ENCODE measurements around the gene KRT33A.
A peak's percentile ranks its signal among the peaks of the same experiment; 100 is the strongest.
"Not testable (repeated sequence)": the region's sequence is repeated elsewhere in the genome, so short reads cannot be mapped to it uniquely, and the experiment has no call there.

KRT33A gene

DNA sequence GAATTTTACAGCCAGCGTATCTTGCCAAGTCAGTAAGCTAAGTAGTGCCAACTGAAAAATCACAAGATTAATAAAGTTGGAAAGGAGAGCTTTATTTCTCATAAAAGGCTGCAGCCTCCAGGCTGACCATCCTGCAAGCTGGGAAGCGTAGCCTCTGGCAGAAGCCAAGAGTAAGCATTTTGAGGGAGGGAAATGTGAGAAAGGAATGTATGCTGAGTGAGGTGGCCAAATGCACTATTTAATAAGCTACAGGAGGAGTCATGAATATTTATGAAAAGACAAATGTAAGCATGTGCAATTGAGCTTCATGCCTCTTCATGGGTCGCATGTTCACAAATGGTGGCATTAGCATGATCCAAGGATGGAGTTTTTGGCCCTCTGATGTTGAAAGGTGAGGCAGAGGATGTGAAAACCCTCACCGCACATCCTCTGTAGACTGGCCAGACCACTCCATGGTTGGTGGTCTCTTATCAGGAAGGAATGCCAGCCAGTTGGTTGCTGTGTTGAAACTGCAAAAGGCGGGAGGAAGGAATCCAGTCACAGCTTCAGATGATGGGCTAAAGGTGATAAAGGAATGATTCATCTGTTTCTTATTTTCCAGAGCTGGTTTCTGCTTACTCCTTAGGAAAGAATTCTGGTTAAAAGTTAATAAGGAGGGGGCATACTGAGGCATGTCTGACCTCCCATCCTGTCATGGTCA, 9.8 kb upstream of the KRT33A start:
- no peak for DNase-seq

DNA sequence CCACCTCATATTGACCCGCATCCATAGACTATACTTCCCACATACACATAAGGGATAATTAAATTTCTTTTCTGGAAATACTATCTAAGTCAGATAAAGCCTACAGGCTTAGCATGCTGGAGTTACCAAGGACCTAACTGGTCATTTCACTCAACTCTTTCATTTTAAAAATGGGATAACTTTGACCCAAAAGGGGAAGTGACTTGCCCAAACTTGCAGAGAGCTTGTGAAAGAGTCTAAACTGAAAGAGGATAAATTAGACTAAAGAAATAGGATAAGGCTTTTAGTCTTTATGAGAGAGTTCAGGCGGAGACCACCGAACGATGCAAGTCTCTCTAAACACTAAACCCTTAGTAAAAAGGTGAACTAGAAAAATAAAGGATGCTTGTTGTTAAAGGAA, 3.9 kb upstream of the KRT33A start:
- no peak for DNase-seq

DNA sequence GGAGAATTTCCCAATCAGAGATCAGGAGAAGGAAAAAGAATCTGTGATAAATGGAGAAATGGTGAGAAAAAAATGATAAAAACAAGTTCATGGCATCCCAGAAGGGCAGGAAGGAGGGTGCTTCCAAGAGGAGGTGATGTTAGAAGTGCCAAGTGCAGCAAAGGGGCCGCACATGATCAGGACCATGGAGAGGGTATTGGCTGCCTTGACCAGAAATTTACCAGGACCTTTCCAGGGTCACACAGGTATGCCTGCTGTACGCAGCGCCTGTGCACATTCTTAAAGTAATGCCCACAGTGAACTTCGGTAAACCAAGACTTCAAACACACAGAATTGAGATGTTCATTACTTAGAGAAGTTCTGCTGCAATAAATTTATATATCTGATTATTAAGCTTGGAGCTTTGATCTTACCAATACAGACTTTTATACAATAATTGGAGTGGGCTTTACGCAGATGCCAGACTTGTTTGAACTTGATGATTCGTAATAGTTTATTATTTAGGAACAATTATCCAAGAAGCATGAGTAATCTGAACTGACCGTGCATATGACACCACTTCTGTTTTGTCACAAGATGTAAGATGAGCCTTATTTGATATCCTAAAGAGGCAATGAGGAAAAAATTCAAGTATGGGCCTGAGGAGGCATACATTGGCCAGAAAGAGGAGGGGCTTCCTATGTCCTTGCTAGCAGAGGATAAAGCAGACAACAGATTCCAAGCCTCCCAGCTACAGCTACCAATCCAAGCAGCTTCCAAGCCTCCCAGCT, 2.2 kb upstream of the KRT33A start:
- no peak for DNase-seq

DNA sequence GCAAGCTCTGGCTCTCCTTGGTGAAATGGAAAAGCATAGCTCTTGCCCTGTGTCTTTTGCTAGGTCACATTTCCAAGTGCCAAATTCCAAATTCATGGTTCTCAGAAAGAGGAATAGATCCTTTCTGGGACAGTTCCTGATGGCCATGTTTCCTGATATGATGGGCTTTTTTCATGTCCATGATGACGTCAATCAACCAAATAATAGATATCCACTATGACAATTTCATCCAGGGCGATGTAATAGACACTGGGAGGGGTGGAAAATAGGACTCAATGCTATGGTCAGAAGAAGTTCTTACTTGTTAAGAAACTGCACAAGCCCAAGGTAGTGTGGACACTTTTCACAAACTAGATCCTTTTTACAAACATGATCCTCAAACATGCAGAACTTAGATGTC, 549 bp upstream of the KRT33A start:
- no peak for DNase-seq

DNA sequence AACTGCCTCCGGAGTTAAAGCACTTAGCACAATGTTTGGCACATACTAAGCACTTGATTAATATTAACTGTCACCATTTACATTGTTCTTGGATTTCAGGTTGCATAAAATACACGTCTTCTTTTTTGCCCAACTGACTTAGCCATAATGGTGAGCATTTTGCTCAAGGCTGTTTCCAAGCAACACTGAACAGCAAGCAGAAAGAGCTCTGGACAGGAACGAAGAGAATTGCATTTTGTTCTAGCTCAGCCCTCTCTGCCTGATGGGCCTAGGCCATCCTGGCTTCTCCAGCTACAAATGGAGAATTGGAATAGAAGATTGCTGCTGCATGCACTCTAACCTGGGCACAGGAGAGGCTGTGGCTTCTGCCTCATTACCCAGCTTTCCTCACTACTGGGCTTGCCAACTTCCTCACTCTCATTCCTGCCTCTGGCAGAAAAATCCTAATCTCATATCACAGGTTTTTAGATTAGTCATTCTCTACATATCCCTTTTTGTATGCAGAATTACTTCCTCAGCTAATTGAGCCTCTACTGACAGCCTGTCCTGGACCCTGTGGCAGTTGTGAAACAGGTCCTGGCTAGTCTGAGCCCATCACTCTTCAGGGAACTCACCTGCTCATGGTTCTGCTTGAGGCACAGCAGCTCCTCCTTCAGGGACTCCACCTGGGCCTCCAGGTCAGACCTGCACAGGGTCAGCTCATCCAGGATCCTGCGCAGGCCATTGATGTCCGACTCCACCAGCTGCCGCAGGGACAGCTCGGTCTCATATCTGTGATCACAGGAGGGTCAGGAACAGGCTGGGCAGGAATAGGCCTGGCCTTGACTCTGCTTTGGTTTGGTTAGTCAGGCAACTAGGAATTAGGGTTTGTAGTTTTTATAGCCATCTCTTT, 2.5 kb downstream of the KRT33A start:
- no peak for DNase-seq

DNA sequence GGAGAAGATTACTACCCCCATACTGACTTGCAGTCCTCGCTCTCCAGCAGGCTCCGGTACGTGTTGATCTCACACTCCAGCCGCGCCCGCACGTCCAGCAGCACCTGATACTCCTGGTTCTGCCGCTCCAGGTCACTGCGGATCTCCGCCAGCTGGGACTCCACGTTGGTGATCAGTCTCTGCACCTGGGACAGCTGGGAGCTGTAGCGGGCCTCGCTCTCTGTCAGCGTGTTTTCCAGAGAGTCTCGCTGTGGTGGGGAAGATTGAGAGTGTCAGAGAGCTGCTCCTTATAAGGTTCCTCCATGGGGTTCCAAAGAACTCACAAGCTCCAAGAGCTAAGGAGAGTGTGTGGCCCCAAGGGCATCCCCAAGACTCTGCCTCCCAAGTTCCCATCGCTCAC, 4.2 kb downstream of the KRT33A start:
- DNase-seq: not testable (repeated sequence)

DNA sequence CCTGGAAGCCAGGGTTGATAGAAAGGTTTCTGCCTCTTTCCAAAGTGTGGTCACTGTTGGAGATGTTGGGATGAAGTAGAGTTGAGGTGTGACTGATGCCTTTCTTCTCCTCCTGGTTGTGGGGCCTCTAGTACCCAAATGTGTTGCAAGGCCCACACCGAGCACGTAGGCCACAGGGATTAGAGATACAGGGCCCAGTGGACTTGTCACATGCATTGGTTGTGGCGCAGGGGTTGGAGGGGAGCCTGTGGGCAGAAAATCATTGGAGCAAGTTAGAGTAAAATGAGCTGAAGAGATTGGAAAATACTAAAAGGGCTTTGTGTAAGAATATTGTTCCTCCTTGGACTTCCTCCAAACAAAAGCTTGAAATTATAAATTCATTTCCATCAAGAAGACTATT, 4.6 kb downstream of the KRT33A start:
- no peak for DNase-seq

DNA sequence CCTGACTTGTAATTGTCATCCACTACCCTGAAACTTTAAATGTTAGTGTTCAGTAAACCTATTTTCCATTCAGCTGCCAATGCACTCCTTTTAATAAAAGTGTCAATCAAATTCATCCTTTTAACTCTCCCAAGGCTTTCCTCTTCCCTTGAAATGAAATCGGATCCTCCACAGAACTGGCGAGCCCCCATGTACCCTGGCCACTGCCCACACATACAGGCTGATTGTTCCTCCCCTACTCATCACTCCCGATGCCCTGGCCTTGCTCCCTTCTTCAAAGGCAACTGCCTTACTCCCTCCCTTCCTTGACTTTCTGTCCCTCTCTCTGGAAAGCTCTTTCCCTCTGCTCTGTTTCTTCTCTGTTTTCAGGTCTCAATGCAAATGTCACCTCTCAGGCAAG, 7.6 kb downstream of the KRT33A start:
- no peak for DNase-seq

DNA sequence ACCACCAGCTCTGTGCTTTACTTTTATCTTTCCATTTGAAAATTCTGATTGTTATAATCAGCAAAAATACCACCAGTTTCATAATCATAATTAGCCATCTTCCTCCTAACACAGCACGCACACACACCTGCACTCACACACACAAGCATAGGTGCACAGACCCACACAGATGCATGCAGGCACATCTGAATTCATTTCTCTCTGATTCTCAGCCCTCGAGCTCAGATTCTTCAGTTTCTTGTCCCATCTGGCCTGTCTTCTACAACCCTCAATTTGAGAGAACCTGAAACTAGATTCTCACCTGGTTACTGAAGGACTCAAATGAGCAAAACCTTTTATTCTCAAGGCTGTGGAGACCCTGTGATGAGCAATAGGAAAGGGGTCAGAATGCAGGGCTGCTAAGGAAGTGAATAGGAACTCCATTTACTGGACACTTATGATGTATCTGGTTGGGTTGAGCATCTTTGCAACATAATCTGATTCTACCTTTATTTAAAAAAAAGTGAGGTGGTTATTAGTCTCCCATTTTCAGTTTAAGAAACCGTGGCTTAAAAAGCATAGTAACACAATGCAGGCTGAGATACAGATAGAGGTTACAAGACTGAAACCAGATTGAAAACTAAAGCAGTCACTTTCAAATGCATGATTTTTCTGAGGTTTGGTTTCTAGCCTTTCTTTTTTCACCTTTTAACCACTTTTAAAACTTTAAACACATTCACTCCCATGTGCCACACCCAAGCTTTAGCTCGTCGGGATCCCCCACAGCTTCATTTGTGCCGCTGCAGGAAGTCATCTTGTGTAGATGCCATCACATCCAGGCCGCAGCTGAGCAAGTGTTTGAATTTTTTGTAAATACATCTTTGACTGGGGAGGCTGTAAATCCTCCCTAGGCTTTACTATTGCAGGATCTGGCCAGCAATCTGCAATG, 9.4 kb downstream of the KRT33A start:
- peak; percentile 24 to 88 (median 54) for DNase-seq

DNA sequence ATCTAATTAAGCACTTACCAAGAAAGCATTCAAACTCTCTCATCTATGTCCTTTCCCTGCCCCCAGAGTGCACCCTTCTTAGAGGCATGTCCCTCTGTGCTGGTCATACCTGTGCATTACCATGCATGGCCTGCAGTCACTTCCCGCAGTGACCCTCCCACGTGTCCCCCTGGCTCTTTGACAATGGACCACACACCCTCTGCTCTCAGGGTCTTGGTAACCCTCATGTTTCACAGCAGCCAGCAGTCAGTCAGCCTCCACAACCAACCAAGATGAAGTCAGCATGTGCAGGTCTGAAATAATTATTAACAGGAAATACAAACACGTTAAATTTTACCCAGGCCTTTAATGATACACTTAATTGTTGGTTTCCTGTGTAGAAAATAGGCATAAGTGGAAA, 10.1 kb downstream of the KRT33A start:
- no peak for DNase-seq

DNA sequence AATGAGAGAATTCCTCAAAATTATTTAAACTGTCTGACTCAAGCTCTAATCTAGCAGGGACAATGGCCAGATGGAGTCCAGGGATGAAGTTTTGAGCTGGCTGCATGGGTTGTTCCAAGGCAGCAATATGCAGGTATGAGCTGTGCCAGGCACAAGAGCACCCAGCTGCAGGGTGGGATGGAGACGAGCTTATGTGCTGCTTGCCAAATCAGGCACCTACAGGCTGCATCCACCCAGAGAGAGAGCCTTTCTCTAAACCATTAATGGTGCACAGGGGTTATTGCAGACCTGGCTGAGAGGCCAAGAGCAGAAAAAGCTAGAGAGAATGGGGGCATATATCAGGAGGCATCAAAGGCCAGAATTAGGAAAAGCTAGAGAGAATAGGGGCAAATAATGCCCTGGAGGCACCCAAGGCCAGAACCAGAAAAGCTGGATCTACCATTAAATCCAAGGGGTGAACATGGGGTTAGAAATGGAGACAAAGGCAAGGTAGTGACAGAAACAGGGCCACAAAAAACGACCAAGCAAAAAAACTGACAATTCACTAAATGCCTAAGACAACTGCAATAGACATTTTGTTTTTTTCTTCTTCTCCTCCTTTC, 11.0 kb downstream of the KRT33A start:
- peak in 1 of 6 experiments; percentile 35 for DNase-seq

DNA sequence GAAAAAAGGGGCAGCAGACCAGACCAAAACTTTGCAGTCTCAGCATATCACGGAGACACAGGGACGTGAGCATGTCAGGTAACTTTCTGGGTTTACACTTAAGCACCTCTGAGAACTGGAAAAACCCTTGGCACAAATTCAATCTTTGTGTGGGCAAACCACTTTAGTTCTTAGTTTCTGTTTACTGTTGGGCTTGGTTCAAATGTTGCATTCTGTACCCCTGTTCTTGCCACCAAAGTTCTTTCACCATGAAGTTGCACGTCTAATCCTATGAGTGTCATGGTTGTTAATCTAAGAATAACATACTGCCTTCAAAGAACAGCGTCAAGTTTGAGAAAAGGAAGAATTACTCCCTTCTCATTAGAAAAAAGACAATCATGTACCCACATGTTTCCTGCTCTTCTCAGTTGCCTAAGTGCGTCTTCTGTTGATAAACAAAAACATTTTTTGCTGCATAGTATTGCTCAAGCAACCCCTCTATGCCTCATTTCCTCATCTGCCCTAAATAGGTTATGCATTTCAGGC, 11.6 kb downstream of the KRT33A start:
- DNase-seq: peak; percentile 19 to 90 (median 66)

DNA sequence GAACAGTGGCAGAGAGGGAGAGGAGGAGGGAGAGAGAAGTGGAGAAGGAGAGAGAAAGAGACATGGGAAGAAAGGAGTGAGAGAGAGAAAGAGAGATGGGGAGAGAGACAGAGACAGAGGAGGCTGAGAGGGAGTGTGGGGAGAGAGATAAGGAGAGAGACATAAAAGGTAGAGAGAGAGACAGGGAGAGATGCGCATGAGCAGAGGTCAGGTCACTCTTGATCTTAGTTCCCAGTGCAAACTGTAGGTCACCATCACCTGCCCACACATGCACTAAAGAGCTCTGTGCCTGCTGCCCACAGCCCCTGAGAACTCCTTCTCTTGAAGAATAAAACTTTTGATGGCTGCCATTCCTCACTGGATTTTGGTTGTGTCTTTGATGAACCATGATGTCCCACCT, 14.9 kb downstream of the KRT33A start:
- DNase-seq: no peak

DNA sequence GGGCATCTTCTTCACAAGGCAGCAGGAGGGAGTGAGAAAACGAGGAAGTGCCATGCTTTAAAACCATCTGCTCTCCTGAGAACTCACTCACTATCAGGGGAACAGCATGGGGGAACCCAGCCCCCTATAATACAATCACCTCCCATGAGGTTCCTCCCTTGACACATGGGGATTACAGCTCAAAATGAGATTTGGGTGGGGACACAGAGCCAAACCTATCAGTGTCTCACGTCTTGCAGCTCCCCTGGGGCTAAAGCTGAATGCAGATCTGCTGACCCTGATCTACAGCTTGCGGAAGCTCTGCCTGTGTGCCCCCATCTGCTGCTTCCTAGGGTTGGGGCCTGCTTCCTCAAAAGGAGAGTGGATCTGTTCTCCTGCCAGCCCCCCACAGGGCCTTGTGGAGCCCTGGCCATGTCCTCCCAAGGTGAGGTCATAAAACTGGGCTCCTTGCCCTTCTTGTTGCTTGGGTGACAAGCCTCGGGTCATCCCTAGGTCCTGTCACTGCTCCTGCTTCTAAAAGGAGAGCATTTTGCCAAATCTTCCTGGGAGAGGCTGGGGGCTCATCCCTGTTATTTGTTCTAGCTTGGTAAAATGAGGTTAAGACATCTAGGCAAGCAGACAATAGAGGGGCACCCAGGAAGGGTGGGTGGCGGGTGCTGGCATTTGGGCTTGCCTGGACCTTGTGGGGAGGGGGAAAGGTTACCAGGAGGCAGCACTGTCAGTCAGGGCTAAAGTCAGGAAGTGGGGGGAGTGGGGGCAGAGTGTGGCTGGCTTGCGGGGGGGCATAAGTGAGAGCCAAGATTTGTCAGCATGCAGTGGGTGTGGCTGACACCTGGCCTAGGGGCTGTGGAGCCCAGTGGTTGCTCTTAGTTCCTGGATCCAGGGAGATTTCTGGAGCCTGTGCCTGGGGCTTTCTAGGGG, 16.0 kb downstream of the KRT33A start:
- no peak for DNase-seq

DNA sequence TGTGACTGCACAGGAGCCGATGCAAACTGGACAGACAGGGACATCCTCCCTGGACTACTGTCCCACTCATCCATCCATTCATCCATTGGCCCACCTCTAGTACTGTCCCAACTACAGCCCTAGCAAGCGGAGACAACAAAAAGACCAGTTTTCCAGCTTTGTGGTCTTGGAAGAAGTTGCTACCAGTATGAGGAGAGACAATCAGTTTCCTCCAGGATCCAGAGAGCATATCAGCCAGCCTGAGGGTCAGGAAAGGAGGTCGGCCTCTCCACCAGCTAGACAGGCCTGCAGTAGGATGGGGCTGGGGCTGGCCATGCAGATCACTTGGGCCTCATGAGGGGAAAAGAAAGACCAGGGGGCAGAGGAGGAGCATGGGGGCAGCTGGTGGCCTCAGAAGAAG, 16.8 kb downstream of the KRT33A start:
- no peak for DNase-seq

DNA sequence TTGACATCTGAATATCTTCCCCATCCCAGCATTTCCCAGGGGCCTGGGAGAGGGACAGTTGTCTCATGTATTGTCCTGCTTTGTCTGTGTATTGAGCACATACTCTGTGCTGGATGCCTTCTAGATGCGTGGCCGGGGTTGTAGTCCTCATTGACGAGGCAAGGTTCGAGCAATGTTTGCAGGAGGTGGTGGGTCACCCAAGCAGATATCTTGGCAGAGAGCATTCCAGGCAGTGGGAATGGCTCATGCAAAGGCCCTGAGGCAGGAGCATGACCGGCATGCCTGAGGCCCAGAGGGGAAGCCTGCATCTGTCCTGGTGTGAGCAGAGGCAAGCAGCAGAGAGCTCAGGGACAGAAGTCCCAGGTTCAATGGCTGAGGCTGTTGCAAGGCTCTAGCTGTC, 17.5 kb downstream of the KRT33A start:
- no peak for DNase-seq

DNA sequence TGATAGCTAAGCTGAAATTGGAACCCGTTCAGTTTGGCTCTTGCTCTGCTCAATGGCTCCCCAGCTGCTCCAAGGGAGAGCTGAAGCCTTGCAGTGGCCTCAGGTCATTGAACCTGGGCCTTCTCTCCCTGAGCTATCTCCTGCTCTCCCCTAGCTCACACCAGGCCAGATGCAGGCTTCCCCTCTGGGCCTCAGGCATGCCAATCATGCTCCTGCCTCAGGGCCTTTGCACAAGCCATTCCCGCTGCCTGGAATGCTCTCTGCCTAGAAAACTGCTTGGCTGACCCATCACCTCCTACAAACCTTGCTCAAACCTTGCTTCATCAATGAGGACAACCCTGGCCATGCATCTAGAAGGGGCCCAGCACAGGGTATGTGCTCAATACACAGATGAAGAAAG, 18.4 kb downstream of the KRT33A start:
- no peak for DNase-seq

DNA sequence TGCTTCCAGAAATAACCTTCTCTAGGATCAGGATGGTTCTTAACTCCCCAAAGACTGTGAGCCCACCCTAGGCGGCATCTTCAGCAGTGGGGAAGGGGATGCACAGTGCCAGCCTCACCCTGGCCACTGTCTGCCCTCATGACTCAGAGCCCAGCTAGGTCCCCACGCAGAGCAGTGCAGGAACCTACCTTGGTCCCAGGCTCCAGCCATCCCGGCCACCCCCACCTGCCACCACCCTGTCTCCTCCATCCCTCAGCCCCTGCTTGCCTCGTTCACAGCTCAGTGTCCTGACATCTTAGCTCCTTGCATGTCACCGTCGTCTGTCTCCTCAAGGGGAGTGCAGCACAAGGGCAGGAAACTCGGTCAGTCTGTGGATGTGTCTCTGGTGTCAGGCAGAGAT, 19.0 kb downstream of the KRT33A start:
- DNase-seq: no peak

DNA sequence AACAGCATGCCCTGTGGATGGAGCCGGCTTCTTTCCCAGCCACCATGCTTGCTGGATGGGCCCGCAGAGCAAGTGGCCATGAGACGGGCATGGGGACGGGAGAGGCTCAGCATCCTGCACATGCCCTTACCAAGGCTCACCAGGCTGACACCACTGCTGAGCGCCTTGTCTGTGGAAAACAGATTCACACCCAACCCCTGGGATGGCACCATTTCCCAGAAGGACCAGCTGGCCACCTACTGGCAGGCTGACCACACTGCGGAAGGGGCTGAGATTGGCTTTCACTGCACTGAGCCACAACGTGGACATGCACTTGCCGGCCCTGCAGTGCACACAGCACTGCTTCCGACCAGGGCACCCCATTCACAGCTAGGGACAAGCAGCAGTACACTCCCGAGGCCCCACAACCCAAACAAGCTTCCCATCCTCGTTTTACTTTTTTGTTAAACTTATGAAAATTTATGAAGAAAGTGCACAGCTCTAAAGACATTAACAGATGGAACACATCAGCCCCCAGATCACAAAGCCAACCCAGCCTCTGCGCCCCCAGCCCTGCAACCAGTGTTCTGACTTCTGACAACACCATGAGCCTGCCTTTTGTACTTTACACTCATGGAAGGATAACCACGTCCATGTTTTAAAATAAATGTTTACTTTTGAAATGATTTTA, 21.2 kb downstream of the KRT33A start:
- DNase-seq: no peak

DNA sequence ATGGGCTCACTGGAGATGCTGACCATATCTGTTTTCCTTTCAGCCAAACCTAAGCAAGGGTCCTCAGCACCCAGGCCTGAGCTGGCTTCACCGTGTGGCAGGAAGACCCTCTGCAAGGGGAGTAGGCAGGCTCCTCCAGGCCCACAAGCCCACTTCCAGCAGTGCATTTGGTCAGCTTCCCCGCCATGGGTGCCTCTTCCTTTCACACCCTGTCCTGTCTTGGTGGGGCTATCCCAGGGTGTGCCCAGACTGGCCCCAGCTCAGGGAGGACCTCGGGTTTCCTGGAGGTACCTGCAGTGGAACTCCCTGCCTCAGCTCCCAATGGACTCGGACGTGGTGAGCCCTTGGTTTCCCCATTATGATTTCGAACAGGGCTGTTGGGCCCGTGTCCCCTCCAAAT, 22.4 kb downstream of the KRT33A start:
- no peak for DNase-seq
